Upper lobe of right lung (tissue), 1 donor: ENCODE results near the gene DDI1. TPM values are rescaled to one million over a fixed set of nuclear protein-coding genes. Genes with fewer than 3 reads are reported as not detected.

ENCODE experiments used
- ATAC-seq: fragments of 200-7000 bp; cut with Tn5 transposase; one replicate; pipeline ENCODE4 v1.9.1; 2020; ENCODE audit warnings: mild to moderate bottlenecking, moderate library complexity
- DNase-seq: peaks from one replicate; pipeline ENCODE4 v3.0.0-alpha.2; 2020
- H3K27ac ChIP-seq: fragments of 200-600 bp; one replicate; pipeline ENCODE4 v1.8.0; 2022
- H3K27me3 ChIP-seq: fragments of 200-600 bp; one replicate; pipeline ENCODE4 v1.8.0; 2022; ENCODE audit warnings: mild to moderate bottlenecking
- H3K36me3 ChIP-seq: fragments of 200-600 bp; one replicate; pipeline ENCODE4 v1.8.0; 2022
- H3K4me1 ChIP-seq: fragments of 200-600 bp; one replicate; pipeline ENCODE4 v1.8.0; 2022
- H3K4me3 ChIP-seq: fragments of 200-600 bp; one replicate; pipeline ENCODE4 v1.8.0; 2022; ENCODE audit warnings: mild to moderate bottlenecking
- H3K9me3 ChIP-seq: fragments of 200-600 bp; one replicate; pipeline ENCODE4 v1.8.0; 2022
- CTCF ChIP-seq: fragments of 200-600 bp; IDR thresholded peaks from one replicate; pipeline ENCODE4 v1.8.0; 2022; ENCODE audit warnings: antibody characterized with exemption
- intact Hi-C: fragments of 100-400 bp; cut with DNase I; formaldehyde crosslinking; loops from one replicate; pipeline ENCODE4 v1.11.0; 2022
- total RNA-seq: library from RNA; stranded (reverse); fragmentation: NEBNext Ultra II Directional; extraction: Animal tissue kit (Norgen Biotek cat#: 25700); gene quantifications from one replicate; pipeline ENCODE4 v1.2.1, GENCODE V29; 2021
- donor health status: DM: no; HTN: yes; CAD: no; lungs with severe emphysema.

The DDI1 gene
- total RNA-seq, 1 donor from 2014 or later, result not detected

GRCh38 chr11:104057908-104058307, 21.5 kb downstream of the DDI1 start:
- intact Hi-C loops, result no loop called here
- no peak overlapping the region for H3K27ac ChIP-seq
- no peak for TF ChIP-seq CTCF
- ATAC-seq (no peak), DNase-seq (no peak)
- H3K27me3 ChIP-seq, result no peaks in the 10 kb centered on the region
- no peaks in the 10 kb centered on the region for H3K36me3 ChIP-seq
- H3K9me3 ChIP-seq, result no peaks in the 10 kb centered on the region
- H3K4me1 ChIP-seq, result no peaks in the 10 kb centered on the region
- no peak overlapping the region for H3K4me3 ChIP-seq

- Histone ChIP-seq H3K27ac (no peak overlapping the region), H3K9me3 (no peaks in the 10 kb centered on the region), H3K36me3 (no peaks in the 10 kb centered on the region), H3K4me3 (no peak overlapping the region), H3K27me3 (no peaks in the 10 kb centered on the region), H3K4me1 (no peaks in the 10 kb centered on the region)
- no peak for TF ChIP-seq CTCF
- ATAC-seq (no peak), DNase-seq (no peak)
- intact Hi-C loops, result no loop called here
Measured at GRCh38 chr11:104058680-104059079, 22.2 kb downstream of the DDI1 start.

- no peaks in the 10 kb centered on the region for H3K4me1 ChIP-seq
- DNase-seq (no peak), ATAC-seq (no peak)
- H3K9me3 ChIP-seq, result no peaks in the 10 kb centered on the region
- no peaks in the 10 kb centered on the region for H3K27me3 ChIP-seq
- intact Hi-C loops, result no loop called here
- H3K4me3 ChIP-seq, result no peak overlapping the region
- TF ChIP-seq CTCF, result no peak
- no peaks in the 10 kb centered on the region for H3K36me3 ChIP-seq
- H3K27ac ChIP-seq, result no peak overlapping the region
Measured at GRCh38 chr11:104060004-104060794, 23.8 kb downstream of the DDI1 start.

GRCh38 chr11:104060820-104061219, 24.4 kb downstream of the DDI1 start:
- no peaks in the 10 kb centered on the region for H3K36me3 ChIP-seq
- no peaks in the 10 kb centered on the region for H3K27me3 ChIP-seq
- H3K4me1 ChIP-seq, result no peaks in the 10 kb centered on the region
- ATAC-seq (peak; percentile 48), DNase-seq (no peak)
- intact Hi-C loops, result no loop called here
- H3K9me3 ChIP-seq, result no peaks in the 10 kb centered on the region
- H3K27ac ChIP-seq, result no peak overlapping the region
- TF ChIP-seq CTCF, result no peak
- H3K4me3 ChIP-seq, result no peak overlapping the region

GRCh38 chr11:104061853-104062521, 25.5 kb downstream of the DDI1 start:
- no peak overlapping the region for H3K4me3 ChIP-seq
- ATAC-seq, result peak; percentile 78

More at GRCh38 chr11:104061853-104062521, 25.5 kb downstream of the DDI1 start:
- Histone ChIP-seq H3K27me3 (no peaks in the 10 kb centered on the region), H3K36me3 (no peaks in the 10 kb centered on the region), H3K9me3 (no peaks in the 10 kb centered on the region), H3K27ac (no peak overlapping the region), H3K4me1 (no peaks in the 10 kb centered on the region)
- TF ChIP-seq CTCF, result no peak
- intact Hi-C loops, result no loop called here
- no peak for DNase-seq
